IPS-18c (cell line): ENCODE measurements around the gene TBX3.

ENCODE experiments used
- H3K4me3 ChIP-seq: 2 replicates; pipeline ENCODE4 v1.7.0; 2013; ENCODE audit warnings: low read depth, mild to moderate bottlenecking, low read length, moderate library complexity; ENCODE audit not compliant: insufficient read depth
- H3K9me3 ChIP-seq: one replicate; pipeline ENCODE4 v1.6.1; 2013; ENCODE audit warnings: mild to moderate bottlenecking, low read length, moderate library complexity; ENCODE audit not compliant: control insufficient read depth, insufficient read depth

TBX3 gene

GRCh38 chr12:114664651-114665320, 19.2 kb downstream of the TBX3 start:
- no peaks in the 10 kb centered on the region for H3K9me3 ChIP-seq
- H3K4me3 ChIP-seq, result peak overlapping the region; percentile 36; the same call in 1 of the 2 replicates

GRCh38 chr12:114662512-114663177, 21.3 kb downstream of the TBX3 start:
- H3K4me3 ChIP-seq, result no peak overlapping the region

GRCh38 chr12:114661245-114661644, 22.7 kb downstream of the TBX3 start:
- H3K4me3 ChIP-seq, result no peak overlapping the region
- no peaks in the 10 kb centered on the region for H3K9me3 ChIP-seq

More at GRCh38 chr12:114662512-114663177, 21.3 kb downstream of the TBX3 start:
- no peaks in the 10 kb centered on the region for H3K9me3 ChIP-seq

GRCh38 chr12:114659084-114659483, 24.9 kb downstream of the TBX3 start:
- Histone ChIP-seq H3K9me3 (peaks cover 3% of the 10 kb centered on the region), H3K4me3 (no peak overlapping the region)

- peaks cover 3% of the 10 kb centered on the region for H3K9me3 ChIP-seq
- no peak overlapping the region; the same call in 1 of the 2 replicates for H3K4me3 ChIP-seq
Observed at GRCh38 chr12:114658002-114658441, 26.0 kb downstream of the TBX3 start.

- Histone ChIP-seq H3K9me3 (peaks cover 3% of the 10 kb centered on the region), H3K4me3 (no peak overlapping the region)
Observed at GRCh38 chr12:114657597-114657920, 26.4 kb downstream of the TBX3 start.

- Histone ChIP-seq H3K4me3 (no peak overlapping the region), H3K9me3 (peaks cover 3% of the 10 kb centered on the region)
Observed at GRCh38 chr12:114656906-114657596, 26.9 kb downstream of the TBX3 start.

GRCh38 chr12:114655934-114656749, 27.8 kb downstream of the TBX3 start:
- H3K4me3 ChIP-seq, result no peak overlapping the region; the same call in 1 of the 2 replicates
- H3K9me3 ChIP-seq, result peaks cover 3% of the 10 kb centered on the region

- no peaks in the 10 kb centered on the region for H3K9me3 ChIP-seq
- H3K4me3 ChIP-seq, result no peak overlapping the region
Observed at GRCh38 chr12:114649585-114649984, 34.4 kb downstream of the TBX3 start.

GRCh38 chr12:114648711-114649110, 35.3 kb downstream of the TBX3 start:
- H3K4me3 ChIP-seq, result no peak overlapping the region
- no peaks in the 10 kb centered on the region for H3K9me3 ChIP-seq

- Histone ChIP-seq H3K4me3 (no peak overlapping the region), H3K9me3 (no peaks in the 10 kb centered on the region)
Observed at GRCh38 chr12:114638790-114639435, 45.1 kb downstream of the TBX3 start.

GRCh38 chr12:114636723-114637480, 47.1 kb downstream of the TBX3 start:
- H3K4me3 ChIP-seq, result no peak overlapping the region
- no peaks in the 10 kb centered on the region for H3K9me3 ChIP-seq

GRCh38 chr12:114631242-114631641, 52.7 kb downstream of the TBX3 start:
- H3K9me3 ChIP-seq, result no peaks in the 10 kb centered on the region

GRCh38 chr12:114628199-114628598, 55.8 kb downstream of the TBX3 start:
- no peaks in the 10 kb centered on the region for H3K9me3 ChIP-seq
- no peak overlapping the region for H3K4me3 ChIP-seq

More at GRCh38 chr12:114631242-114631641, 52.7 kb downstream of the TBX3 start:
- H3K4me3 ChIP-seq, result no peak overlapping the region

- Histone ChIP-seq H3K4me3 (no peak overlapping the region), H3K9me3 (no peaks in the 10 kb centered on the region)
Observed at GRCh38 chr12:114627393-114627792, 56.6 kb downstream of the TBX3 start.

- Histone ChIP-seq H3K9me3 (no peaks in the 10 kb centered on the region), H3K4me3 (no peak overlapping the region)
Observed at GRCh38 chr12:114625294-114625851, 58.6 kb downstream of the TBX3 start.
